GM12873 (cell line): ENCODE data around the gene THAP4.

Source experiments
- TF ChIP-seq, protein P1 (sequence below): IDR thresholded peaks from 2 replicates; pipeline ENCODE4 v1.5.1; 2012; ENCODE audit warnings: low read depth, mild to moderate bottlenecking, moderate library complexity, low read length, control low read depth; ENCODE audit not compliant: insufficient read depth; ENCODE audit errors: missing control alignments

The THAP4 gene

DNA sequence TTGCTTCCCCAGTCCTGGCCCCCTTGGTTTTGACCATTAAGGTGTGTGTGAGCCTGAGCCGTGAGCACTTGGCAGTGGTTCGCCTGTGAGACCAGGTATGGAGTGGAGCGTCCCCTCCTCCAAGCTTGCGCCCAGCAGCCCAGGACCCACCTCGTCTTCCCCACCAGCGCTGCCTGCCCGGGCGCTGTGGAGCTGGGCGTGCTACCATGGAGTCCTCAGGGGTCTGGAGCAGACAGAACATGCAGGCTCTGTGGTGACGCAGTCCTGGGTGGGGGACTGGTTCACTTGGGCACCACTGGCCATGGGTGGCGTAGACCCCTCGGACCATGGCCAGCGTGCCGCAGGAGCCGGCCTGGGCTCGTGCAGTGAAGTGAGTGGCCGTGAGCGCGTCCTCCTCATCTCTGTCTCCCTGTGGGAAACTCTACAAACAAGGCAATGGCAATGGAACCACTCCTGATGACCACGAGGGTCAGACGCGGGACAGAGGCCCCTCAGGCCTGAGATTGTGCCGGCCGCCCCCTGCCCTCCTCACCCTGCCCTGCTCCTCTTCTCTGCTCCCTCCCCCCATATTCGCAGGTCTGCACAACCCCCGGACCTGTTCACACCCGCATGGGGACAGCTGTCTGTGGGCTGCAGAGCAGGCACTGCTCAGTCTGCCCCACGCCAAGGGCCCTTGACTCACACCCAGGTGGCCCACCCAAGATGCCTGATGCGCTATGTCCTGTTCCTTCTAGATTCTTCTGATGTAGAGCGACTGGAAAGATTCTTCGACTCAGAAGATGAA lies 34.7 kb upstream of the THAP4 start:
- TF ChIP-seq, protein P1, sequence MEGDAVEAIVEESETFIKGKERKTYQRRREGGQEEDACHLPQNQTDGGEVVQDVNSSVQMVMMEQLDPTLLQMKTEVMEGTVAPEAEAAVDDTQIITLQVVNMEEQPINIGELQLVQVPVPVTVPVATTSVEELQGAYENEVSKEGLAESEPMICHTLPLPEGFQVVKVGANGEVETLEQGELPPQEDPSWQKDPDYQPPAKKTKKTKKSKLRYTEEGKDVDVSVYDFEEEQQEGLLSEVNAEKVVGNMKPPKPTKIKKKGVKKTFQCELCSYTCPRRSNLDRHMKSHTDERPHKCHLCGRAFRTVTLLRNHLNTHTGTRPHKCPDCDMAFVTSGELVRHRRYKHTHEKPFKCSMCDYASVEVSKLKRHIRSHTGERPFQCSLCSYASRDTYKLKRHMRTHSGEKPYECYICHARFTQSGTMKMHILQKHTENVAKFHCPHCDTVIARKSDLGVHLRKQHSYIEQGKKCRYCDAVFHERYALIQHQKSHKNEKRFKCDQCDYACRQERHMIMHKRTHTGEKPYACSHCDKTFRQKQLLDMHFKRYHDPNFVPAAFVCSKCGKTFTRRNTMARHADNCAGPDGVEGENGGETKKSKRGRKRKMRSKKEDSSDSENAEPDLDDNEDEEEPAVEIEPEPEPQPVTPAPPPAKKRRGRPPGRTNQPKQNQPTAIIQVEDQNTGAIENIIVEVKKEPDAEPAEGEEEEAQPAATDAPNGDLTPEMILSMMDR, result no peak

DNA sequence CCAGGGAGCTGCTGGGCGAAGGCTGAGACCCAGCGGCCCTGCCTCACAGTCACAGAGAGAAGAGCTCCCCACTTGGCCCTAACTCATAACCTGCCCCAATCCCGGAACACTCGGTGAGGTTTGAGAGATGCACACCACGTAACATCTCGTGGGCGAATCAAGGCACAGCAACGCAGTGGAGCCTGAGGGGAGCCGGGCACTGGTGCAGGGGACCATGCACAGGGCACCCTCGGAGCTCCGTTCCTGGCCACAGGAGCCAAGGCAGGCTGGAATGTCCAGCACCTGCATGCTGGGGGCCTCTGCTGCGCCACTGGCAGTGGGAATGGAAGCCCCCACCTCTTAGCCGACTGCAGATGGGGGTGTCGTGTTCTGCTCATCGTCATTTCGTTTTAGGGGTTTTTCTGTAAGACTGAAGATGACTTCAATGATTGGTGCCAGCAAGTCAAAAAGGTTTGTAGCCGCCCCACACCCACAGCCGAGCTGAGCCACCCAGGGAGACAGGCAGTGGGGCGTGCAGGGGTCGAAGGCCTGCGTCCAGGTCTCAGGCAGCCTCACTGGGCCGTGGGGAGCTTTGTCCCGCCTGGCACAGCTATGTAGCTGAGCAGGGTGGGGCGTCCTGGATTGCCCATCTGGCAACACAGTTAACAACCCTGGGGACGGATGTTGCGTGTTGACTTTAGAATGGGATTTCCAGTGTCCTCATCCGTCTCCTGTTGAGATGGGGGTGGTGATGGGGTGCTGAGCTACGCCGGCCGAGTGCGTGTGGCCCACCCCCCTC lies 33.6 kb upstream of the THAP4 start:
- TF ChIP-seq, protein P1, result no peak

DNA sequence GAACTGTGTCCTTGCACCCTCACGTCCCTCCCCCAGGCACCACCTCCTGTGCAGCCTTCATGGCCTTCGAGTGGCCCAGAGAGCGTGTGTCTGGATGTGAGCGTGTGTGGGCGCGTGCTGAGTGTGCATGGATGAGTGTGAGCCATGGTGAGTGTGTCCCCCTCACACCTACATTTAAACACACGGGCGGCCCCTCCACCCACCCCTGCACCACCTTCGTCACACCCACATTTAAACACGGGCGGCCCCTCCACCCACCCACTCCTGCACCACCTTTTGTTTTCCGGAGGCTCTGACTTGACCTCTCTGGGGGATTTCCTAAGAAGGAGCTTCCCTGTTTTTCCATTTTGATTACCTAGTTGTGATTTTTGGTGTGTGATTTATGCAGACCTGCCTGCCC lies 31.9 kb upstream of the THAP4 start:
- TF ChIP-seq, protein P1, result no peak

DNA sequence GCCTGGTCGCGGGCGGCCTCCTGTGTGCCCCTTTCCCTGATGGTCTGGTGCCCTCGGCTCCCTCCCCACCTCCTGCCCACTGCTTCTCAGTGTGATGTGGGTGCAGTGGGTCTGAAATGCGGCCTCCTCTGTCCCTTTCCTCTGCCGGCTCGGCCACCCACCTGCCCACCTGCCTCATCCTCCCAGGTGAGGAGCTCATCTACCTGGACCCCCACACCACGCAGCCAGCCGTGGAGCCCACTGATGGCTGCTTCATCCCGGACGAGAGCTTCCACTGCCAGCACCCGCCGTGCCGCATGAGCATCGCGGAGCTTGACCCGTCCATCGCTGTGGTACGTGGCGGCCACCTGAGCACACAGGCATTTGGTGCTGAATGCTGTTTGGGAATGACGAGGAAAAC lies 31.4 kb upstream of the THAP4 start:
- TF ChIP-seq, protein P1, result no peak

DNA sequence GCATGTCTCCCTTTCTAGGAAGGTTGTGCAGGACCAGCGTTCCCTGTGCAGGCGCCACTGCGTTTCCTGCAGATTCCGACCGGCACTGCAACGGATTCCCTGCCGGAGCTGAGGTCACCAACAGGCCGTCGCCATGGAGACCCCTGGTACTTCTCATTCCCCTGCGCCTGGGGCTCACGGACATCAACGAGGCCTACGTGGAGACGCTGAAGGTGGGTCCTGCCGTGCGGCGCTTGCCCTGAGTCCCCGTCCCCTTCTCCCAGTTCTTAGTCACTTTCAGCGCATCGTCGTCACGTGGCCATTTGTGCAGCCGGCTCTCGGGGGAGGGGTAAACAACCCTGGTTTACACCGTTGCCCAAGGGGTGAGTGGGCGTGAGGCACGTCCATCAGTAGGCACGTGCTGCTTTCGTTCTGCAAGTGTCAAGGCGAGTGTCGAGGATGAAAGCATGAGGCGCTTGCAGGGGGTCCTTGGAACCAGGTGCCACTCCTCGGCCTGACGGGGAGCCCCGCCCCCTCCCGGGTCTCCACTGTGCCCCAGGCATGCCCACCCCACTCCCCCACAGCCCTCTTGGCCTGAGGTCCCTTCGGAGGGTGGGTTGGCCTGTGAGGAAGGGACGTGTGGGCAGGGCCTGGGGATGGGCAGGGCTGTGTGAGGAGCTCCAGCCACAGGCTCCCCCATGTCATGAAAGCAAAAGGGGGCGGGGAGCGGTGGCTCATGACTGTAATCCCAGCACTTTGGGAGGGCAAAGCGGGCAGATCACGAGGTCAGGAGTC lies 29.9 kb upstream of the THAP4 start:
- TF ChIP-seq, protein P1, result no peak

DNA sequence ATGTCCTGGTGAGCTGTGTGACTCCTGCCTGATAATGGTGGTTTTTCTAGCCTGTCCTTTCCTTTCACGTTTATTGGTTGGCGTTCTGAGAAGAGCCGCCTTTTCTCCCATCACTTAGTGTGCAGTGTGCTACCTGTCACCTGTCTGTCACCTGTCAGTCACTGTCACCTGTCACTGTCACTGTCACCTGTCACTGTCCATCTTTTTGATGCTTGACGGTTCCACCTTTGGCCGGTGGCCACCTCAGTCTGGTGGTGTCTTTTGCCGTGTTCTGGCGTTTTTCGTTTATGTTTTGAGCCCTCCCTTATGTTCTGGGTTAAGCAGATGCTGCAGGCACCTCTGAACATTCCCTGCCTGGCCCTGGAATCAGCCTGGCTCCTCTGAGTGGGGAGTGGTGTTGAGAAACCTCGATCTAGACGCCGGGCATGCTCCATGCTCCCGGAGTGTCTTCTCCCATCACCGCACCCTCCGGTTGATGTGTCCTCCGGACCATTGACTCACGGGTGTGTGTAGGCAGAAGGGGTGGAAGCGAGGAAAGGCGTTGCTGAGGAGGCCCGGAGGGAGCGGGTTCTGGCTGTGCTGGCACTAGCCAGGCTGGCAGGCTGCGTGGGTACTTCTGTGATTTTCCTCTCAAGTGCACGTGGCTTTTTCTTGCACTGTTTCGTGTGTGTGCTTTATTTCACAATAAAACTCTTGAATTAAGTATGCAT lies 28.9 kb upstream of the THAP4 start:
- TF ChIP-seq, protein P1, result no peak
